ENCODE measurements around the gene RASA3.
"Not testable (repeated sequence)": the region's sequence is repeated elsewhere in the genome, so short reads cannot be mapped to it uniquely, and the experiment has no call there.

The RASA3 gene

DNA sequence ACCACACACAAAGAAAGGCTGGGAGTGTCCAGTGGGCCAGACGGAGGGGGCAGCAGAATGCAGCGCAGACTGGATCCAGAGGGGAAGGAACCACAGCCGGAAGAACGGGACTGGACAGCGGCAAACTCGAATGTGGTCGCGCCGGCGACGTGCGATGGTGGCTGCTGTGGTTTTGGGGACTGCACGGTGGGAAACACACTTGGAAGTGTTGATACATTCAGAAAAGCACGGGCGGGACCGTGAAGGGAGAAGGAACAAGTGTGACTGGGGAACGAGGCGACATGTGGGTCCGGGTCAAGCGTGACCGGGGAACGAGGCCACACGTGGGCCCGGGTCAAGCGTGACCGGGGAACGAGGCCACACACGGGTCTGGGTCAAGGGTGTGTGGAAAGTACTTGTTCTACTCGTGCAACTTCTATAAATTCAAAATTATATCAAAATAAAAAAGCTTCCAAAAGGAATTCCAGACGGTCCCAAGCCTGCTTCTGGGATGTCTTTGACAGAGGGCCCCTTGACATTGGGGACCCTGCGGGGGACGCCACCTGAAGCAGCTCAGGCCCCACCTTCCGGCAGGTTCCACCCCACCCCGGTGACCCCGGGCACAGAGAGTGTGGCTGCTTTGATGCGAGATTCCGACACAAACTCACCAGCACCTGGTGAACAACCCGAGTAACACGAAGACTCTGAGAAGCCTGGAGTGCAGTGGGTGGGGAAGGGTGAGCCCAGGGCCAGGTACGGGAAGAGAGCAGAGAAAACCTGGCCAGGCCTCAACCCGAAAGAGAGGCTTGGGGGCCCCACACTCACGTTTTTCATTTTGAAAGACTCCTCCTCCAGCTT is 133.4 kb downstream of the RASA3 start:
- no peak for DNase-seq

DNA sequence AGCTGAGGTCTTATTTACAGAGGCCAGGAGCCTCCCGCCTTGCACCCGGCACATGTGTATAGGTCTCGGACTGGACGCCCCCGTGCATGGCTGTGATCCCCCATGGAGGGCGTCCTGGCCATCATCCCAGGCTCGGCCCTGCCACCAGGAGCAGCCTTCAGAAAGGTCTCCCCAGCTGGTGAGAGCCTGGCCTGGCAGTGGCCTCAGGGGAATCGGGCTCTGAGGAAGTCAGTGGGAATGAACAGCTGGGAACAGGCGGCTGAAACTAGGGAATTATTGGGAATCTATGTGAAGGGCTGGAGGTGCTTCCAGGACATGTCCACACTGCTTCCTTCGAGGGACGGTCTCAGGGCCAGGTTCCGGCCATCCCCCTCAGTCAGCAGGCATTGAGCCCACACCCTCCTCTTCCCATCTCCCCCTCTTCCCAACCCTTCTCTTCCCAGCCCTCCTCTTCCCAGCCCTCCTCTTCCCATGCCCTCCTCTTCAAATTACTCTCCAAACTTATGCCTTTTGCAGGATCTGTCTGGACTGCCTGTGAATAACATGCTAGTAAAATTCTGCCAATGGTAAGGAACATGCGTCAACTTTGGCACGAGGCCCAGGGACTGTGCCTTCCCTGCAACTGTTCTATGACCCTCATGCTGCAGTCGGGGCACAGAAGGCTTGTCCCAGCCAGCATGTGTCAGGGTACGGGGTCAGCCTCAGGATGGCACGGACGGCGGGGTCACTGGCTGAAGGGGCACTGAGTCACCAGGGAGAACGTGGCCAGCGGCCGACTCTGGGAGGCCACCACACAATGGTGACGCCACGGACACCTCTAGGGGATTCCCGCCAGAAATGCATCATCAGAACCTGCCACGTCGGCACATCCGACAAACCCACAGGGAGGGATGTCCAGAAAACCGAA is 134.3 kb downstream of the RASA3 start:
- DNase-seq, result no peak

DNA sequence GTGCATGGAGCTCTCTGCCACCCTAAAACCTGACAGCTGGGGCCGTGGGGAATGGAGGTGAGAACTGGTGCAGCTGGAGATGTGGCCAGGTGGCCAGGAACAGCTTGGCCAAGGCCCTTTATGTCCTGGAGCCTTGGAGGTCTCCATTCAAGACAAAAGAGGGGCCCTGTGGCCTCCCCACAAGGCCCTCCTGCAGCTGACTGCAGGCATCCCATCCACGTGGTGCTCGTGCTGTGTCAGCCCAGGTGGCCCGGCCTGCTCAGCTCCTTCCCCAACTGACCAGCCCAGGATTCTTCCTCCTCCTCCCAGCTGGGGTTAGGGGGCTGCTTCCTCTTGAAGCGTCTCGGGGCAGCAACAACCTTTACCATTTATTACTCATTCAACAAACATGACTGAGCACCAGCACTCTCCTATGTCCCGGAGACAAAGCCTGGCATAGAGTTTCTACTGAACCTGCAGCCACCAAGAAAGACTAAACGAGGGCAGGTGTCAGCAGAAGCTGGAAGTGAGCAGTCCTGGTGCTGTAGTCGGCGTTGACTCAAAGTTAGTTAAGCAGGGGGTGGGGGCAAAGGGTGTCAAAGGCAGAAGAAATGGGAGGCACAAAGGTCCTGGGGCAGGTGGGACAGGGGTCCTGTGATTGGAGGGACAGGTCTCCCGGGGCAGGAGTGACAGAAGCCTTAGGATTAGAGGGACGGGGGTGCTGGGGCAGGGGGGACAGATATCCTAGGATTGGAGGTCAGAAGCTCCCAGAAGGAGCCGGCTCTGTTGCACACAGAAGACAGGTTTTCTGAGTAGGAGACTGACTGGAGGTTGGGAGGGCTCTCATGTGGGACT is 135.3 kb downstream of the RASA3 start:
- DNase-seq, result no peak

GRCh38 chr13:113996081-113996911 is 136.1 kb downstream of the RASA3 start:
- DNase-seq, result no peak

GRCh38 chr13:113995051-113995601 is 137.3 kb downstream of the RASA3 start:
- DNase-seq, result no peak

GRCh38 chr13:113992276-113993005 is 140.0 kb downstream of the RASA3 start:
- no peak for DNase-seq

DNA sequence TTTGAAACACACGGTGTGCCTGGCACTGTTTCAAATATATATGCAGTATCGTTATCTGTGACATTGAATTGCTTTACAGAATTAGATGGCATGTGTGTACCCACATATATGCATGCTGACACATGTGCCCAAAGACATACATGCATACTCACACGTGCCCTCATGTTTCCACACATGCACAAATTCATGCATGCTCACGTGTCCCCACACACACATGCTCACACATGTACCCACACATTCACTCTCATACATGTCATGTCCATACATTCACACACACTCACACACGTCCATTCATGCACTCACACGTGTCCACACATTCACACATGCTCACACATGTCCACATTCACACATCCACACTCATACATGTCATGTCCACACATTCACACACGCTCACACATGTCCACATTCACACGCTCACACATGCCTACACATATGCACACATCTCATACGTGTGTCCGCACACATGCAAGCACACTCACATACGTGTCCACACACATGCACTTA is 140.7 kb downstream of the RASA3 start:
- DNase-seq, result no peak

GRCh38 chr13:113991191-113991669 is 141.2 kb downstream of the RASA3 start:
- DNase-seq, result no peak

GRCh38 chr13:113990321-113990837 is 142.0 kb downstream of the RASA3 start:
- no peak for DNase-seq

- DNase-seq, result no peak
These were observed 142.7 kb downstream of the RASA3 start for GRCh38 chr13:113989585-113990300.

DNA sequence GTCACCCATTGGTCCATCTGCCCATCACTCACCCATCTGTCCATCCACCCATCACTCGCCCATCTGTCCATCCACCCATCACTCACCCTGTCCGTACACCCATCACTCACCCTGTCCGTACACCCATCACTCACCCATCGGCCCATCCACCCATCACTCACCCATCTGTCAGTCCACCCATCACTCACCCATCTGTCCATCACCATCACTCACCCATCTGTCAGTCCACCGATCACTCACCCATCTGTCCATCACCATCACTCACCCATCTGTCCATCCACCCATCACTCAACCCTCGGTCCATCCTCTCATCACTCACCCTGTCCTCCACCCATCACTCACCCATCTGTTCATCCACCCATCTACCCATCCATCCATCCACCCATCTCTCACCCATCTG is 143.6 kb downstream of the RASA3 start:
- not testable (repeated sequence) for DNase-seq

- DNase-seq, result no peak
These were observed 150.1 kb downstream of the RASA3 start for GRCh38 chr13:113982296-113982661.

- no peak for DNase-seq
These were observed 150.7 kb downstream of the RASA3 start for GRCh38 chr13:113981611-113982295.

- DNase-seq, result no peak
These were observed 151.2 kb downstream of the RASA3 start for GRCh38 chr13:113981194-113981605.

- no peak for DNase-seq
These were observed 151.8 kb downstream of the RASA3 start for GRCh38 chr13:113980489-113981064.

DNA sequence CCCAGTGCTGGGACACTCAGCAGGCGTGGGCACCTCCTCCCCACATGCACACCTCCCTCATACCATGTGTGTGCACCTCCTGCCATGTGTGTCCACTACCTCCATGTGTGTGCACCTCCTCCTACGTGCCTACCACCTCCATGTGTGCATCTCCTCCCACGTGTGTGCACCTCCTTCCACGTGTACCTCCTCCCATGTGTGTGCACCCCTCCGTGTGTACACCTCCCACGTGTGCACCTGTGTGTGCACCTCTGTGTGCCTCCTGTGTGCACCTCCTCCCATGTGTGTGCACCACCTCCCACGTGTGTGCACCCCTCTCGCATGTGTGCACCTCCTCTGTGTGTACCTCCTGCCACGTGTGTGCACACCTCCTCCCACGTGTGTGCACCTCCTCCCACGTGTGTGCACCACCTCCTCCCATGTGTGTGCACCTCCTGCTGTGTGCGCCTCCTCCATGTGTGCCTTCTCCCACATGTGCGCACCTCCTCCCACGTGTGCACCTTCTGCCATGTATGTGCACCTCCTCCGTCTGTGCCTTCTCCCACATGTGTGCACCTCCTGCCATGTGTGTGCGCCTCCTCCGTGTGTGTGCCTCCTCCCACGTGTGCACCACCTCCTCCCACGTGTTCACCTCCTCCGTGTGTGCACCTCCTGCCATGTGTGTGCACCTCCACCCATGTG is 152.5 kb downstream of the RASA3 start:
- no peak for DNase-seq

DNA sequence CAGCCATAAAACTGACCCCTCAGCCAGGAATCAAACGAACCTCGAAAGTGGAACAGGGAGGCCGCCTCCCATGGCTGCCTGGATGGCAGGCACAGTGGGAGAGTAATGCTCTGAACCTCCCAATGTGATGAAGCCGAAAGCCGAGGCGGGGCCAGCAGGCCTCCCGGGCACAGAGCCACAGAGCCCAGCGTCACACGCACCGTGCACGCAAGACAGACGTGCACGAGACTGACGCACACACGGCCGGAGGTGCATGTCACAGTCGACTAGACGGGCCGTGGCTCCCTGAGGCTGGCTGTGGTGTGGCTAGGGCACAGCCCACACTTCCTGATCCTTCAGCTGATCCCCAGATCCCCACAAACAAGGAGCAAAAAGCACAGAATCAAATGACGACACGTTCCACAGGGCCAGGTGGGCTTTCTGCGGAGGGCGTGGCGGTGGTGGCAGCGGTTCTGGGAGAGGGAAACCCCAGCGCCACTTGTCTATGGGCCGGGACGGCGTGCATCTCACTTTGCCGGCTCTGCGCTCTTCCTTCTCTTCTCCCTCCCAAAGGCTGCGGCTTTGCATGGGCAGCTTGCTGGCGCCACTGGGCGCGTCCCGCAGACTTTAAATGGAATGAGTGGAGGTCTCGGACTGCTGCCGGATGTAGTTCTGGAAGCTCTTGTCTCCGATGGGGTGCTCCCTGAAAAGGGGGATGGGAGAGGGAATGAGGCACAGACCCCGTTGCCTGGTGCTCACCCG is 153.5 kb downstream of the RASA3 start:
- DNase-seq, result no peak

Data from activated gamma-delta T cell (primary cell).